Subcutaneous adipose tissue (tissue), 4 donors: ENCODE measurements around the gene FFAR2. TPM values are rescaled to one million over a fixed set of nuclear protein-coding genes. Genes with fewer than 3 reads are reported as not detected.

ENCODE experiments used
- total RNA-seq, 4 donors: library from RNA; depleted of rRNA; stranded (reverse); fragments of >200 nt; gene quantifications; one replicate each; pipeline ENCODE4 v1.1.0, GENCODE V29; 2016
- TF ChIP-seq, protein P1 (sequence below): fragments of 450-650 bp; IDR thresholded peaks from one replicate; pipeline ENCODE4 v1.5.1; 2016; ENCODE audit warnings: low read depth, mild to moderate bottlenecking, control low read depth, antibody characterized with exemption, moderate library complexity

The FFAR2 gene
- total RNA-seq, 4 donors from 2014 or later, result 0.38 to 1.5 TPM; not detected in 2

GRCh38 chr19:35484252-35485036 lies 36.4 kb downstream of the FFAR2 start:
- TF ChIP-seq, protein P1, sequence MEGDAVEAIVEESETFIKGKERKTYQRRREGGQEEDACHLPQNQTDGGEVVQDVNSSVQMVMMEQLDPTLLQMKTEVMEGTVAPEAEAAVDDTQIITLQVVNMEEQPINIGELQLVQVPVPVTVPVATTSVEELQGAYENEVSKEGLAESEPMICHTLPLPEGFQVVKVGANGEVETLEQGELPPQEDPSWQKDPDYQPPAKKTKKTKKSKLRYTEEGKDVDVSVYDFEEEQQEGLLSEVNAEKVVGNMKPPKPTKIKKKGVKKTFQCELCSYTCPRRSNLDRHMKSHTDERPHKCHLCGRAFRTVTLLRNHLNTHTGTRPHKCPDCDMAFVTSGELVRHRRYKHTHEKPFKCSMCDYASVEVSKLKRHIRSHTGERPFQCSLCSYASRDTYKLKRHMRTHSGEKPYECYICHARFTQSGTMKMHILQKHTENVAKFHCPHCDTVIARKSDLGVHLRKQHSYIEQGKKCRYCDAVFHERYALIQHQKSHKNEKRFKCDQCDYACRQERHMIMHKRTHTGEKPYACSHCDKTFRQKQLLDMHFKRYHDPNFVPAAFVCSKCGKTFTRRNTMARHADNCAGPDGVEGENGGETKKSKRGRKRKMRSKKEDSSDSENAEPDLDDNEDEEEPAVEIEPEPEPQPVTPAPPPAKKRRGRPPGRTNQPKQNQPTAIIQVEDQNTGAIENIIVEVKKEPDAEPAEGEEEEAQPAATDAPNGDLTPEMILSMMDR, result no peak

DNA sequence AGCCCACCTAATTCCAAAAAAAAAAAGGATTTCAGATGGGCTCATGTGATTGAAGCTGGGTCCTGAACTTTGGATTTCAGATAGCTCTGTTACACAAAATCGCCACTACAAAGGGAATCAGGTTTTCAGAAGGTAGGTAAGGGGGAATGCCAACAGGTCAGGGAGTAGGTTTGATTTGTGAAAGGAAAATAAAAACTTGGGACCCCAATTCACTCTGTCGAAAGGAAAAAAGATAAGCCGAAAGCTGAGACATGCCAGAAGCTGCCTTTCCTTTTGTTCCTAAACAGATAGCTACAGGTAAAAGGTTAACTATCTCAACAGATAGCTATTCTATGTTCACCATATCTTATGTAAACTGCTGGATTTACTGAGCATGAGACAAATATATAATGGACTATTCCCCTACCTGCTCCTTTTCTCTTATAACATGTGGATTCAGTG lies 38.2 kb downstream of the FFAR2 start:
- TF ChIP-seq, protein P1, result no peak

DNA sequence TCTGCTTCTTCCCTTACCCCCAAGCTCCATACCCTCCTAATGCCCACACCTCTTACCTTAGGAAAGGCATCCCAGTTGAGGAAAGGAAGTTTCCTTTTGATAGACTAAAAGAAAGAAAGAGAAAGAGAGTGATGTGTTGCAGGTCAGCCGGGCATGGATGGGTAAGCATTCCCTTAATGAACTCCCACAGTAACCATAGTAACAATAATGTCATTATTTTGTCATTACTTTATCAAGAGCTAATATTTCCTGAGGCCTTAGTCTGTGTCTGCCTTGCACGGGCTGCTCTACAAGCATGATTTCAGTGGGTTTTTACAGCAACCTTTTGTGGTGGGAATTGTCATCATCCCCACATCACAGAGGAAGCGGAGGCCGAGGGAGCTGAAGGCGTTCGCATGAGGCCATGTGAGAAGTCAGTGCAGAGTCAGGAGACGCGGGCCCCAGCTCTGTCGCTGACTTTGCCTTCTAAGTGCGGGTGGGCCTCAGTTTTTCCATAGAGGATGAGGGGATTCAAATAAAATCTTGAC lies 39.7 kb downstream of the FFAR2 start:
- TF ChIP-seq, protein P1, result no peak

GRCh38 chr19:35488677-35489076 lies 40.6 kb downstream of the FFAR2 start:
- TF ChIP-seq, protein P1, result no peak

DNA sequence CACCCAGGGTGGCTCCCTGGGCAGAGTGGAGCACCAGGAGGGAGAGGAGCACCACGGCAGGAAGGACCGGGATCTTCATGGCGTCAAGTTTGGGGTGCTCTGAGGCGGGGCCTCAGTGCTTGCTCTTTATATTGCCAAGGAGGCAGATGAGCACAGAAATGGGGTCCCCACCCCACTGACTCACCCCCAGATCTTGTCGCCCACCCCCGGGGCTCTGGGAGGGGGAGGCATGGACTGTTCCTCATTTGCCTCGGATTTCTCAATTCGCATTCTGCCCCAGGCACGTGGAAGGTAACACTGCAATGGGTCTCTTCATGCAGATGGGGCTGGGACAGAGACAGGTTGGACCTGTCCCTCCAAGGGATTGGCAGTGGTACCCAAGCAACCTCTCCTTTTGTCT lies 42.3 kb downstream of the FFAR2 start, which contains the start of gene KRTDAP:
TSS of gene KRTDAP (minus strand) at position 101 of the 400 bp plus-strand sequence. CDS start at position 79, 22 bp downstream.
- TF ChIP-seq, protein P1, result no peak

DNA sequence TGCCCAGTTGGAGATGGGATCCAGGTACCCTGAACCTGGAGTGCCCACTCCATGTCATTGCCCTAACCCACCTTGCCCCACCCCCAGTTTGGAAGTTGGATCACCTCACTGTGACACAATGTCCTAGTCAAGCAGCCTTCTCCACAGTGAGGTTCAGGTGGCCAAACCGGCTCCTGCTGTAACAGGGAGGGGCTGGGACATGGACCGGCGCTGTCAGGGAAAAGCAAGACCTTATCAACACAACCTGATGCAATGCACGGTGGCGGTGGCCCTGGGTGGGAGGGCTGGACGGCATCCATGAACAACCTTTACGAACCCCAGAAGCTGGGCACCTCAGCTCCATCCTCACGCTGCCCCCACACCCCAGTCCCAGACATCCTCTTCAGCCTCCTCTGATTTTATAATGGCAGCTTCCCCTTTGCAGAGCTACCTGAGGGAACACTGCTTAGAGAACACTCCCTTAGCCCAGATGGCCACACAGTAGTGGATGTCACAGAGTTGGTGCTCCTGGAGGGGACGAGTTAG lies 43.8 kb downstream of the FFAR2 start:
- TF ChIP-seq, protein P1, result no peak

DNA sequence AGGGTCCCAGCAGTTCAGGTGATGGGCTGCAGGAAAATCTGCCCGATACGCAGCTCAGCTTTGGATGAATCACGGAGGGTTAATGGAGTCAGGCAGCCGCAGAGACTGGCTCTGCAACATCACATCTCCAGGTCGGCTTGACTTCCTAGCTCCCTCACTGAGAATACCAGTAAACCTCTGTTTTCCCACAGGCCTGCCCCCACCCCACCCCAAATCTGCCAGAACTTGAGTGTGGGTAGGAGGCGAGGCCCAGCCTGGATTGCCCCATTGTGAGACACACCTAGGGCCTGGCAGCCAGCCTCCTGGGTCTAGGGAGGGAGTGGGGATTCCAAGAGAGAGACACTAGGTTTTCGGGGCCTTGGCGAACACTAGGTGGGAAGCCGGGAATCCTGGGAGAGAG lies 45.9 kb downstream of the FFAR2 start:
- TF ChIP-seq, protein P1, result no peak
